GM23338 (cell line): Measurements from ENCODE around the gene FBXO38. TPM values are rescaled to one million over a fixed set of nuclear protein-coding genes. Genes with fewer than 3 reads are reported as not detected.

Source experiments
- ATAC-seq: fragments of 200-7000 bp; cut with Tn5 transposase; 3 replicates; pipeline ENCODE4 v1.9.1; 2020
- DNase-seq: peaks from one replicate; pipeline ENCODE4 v3.0.0-alpha.2; 2015; ENCODE audit warnings: low spot score
- H2AFZ ChIP-seq: fragments of 200-600 bp; sonication (generic); 2 replicates; pipeline ENCODE4 v1.8.0; 2016; ENCODE audit warnings: antibody characterized with exemption, mild to moderate bottlenecking, moderate library complexity
- H3F3A ChIP-seq: fragments of 200-600 bp; sonication (generic); replicated peaks from 2 replicates; pipeline ENCODE4 v1.8.0; 2017; ENCODE audit warnings: antibody characterized with exemption, mixed run types, low read depth
- H3K27ac ChIP-seq: fragments of 200-600 bp; sonication (generic); 2 replicates; pipeline ENCODE4 v1.6.1; 2016; ENCODE audit warnings: low read depth
- H3K27me3 ChIP-seq: fragments of 200-600 bp; sonication (generic); 2 replicates; pipeline ENCODE4 v1.8.0; 2016; ENCODE audit warnings: mild to moderate bottlenecking, mixed run types, moderate library complexity; ENCODE audit not compliant: insufficient read depth
- H3K36me3 ChIP-seq: fragments of 200-600 bp; sonication (generic); 2 replicates; pipeline ENCODE4 v1.8.0; 2016; ENCODE audit warnings: mild to moderate bottlenecking; ENCODE audit not compliant: insufficient read depth
- H3K4me1 ChIP-seq: fragments of 200-600 bp; sonication (generic); 2 replicates; pipeline ENCODE4 v1.8.0; 2016; ENCODE audit warnings: mild to moderate bottlenecking, moderate library complexity; ENCODE audit not compliant: insufficient read depth
- H3K4me2 ChIP-seq: fragments of 200-600 bp; sonication (generic); 2 replicates; pipeline ENCODE4 v1.7.1; 2017; ENCODE audit warnings: mixed run types
- H3K4me3 ChIP-seq: fragments of 200-600 bp; sonication (generic); 2 replicates; pipeline ENCODE4 v1.6.1; 2016; ENCODE audit warnings: mixed run types
- H3K79me2 ChIP-seq: fragments of 200-600 bp; sonication (generic); replicated peaks from 2 replicates; pipeline ENCODE4 v1.8.0; 2017; ENCODE audit warnings: mild to moderate bottlenecking; ENCODE audit not compliant: insufficient read depth
- H3K9me2 ChIP-seq: fragments of 200-600 bp; sonication (generic); 2 replicates; pipeline ENCODE4 v1.8.0; 2017; ENCODE audit not compliant: insufficient read depth
- H4K20me1 ChIP-seq: fragments of 200-600 bp; sonication (generic); replicated peaks from 2 replicates; pipeline ENCODE4 v1.8.0; 2017; ENCODE audit warnings: mild to moderate bottlenecking; ENCODE audit not compliant: insufficient read depth
- H3K27ac Mint-ChIP-seq: 2 replicates; pipeline ENCODE4 v1.8.0; 2020; ENCODE audit warnings: inconsistent platforms, mild to moderate bottlenecking, moderate library complexity, mixed read lengths
- H3K27me3 Mint-ChIP-seq: 3 replicates; pipeline ENCODE4 v1.8.0; 2022; ENCODE audit warnings: low read depth, mild to moderate bottlenecking, moderate library complexity, mixed read lengths, inconsistent platforms; ENCODE audit not compliant: insufficient read depth, poor library complexity
- H3K36me3 Mint-ChIP-seq: 3 replicates; pipeline ENCODE4 v1.8.0; 2021; ENCODE audit warnings: low read depth, mild to moderate bottlenecking, inconsistent platforms, moderate library complexity, mixed read lengths
- H3K4me1 Mint-ChIP-seq: 3 replicates; pipeline ENCODE4 v1.8.0; 2020; ENCODE audit warnings: mild to moderate bottlenecking, inconsistent platforms, mixed read lengths
- H3K4me3 Mint-ChIP-seq: 3 replicates; pipeline ENCODE4 v1.8.0; 2021; ENCODE audit warnings: moderate library complexity, mild to moderate bottlenecking, inconsistent platforms, mixed read lengths
- H3K9me3 Mint-ChIP-seq: 3 replicates; pipeline ENCODE4 v1.8.0; 2020; ENCODE audit warnings: moderate library complexity, mild to moderate bottlenecking, inconsistent platforms, mixed read lengths
- ETS1 ChIP-seq: IDR thresholded peaks from 2 replicates; pipeline ENCODE4 v1.6.1; 2016; ENCODE audit warnings: antibody characterized with exemption
- EZH2 ChIP-seq: fragments of 200-600 bp; sonication (generic); IDR thresholded peaks from one replicate; pipeline ENCODE4 v1.8.0; 2017; ENCODE audit warnings: antibody characterized with exemption, mild to moderate bottlenecking, low read depth; ENCODE audit not compliant: unreplicated experiment
- EZH2phosphoT487 ChIP-seq: fragments of 200-600 bp; sonication (generic); IDR thresholded peaks from one replicate; pipeline ENCODE4 v1.8.1; 2018; ENCODE audit warnings: antibody characterized with exemption; ENCODE audit not compliant: unreplicated experiment
- POLR2AphosphoS5 ChIP-seq: IDR thresholded peaks from 2 replicates; pipeline ENCODE4 v1.6.1; 2016; ENCODE audit warnings: antibody characterized with exemption, low read depth
- ZNF114 ChIP-seq: fragments of 250-450 bp; sonication (Bioruptor Pico); IDR thresholded peaks from 2 replicates; pipeline ENCODE4 v1.5.0; 2020; ENCODE audit warnings: mild to moderate bottlenecking, moderate library complexity
- ZNF331 ChIP-seq: fragments of 250-450 bp; sonication (Bioruptor Pico); IDR thresholded peaks from 2 replicates; pipeline ENCODE4 v1.5.0; 2020; ENCODE audit warnings: low read depth, mild to moderate bottlenecking, moderate library complexity
- polyA plus RNA-seq: library from polyadenylated mRNA; unstranded; fragments of >200 nt; fragmentation: Nextera tagmentation; extraction: Ambion mirVana; gene quantifications from 2 replicates; pipeline ENCODE4 v1.2.1, GENCODE V29; 2016
- total RNA-seq: library from RNA; depleted of rRNA; stranded (reverse); fragments of >200 nt; shearing (Covaris generic); gene quantifications from 2 replicates; pipeline ENCODE4 v1.2.3, GENCODE V29; 2014
- TF ChIP-seq, protein P1 (sequence below), 2 experiments: fragments of 200-600 bp in 1 of 2; sonication (generic) in 1 of 2; conservative IDR thresholded peaks; 2 replicates each; pipeline versions ENCODE4 v1.5.1 to v1.6.1; 2016 to 2017; ENCODE audit warnings: antibody characterized with exemption in 2 of 2, low read depth in 2 of 2, mild to moderate bottlenecking in 2 of 2, moderate library complexity in 1 of 2
- TF ChIP-seq, protein P2 (sequence below): fragments of 250-450 bp; sonication (Bioruptor Pico); IDR thresholded peaks from 2 replicates; pipeline ENCODE4 v1.5.0; 2020; ENCODE audit warnings: mild to moderate bottlenecking, moderate library complexity
- TF ChIP-seq, protein P3 (sequence below): IDR thresholded peaks from one replicate; pipeline ENCODE4 v1.6.1; 2018; ENCODE audit warnings: antibody characterized with exemption; ENCODE audit not compliant: unreplicated experiment

Gene FBXO38
- total and polyA plus RNA-seq, 2 experiments from 2014 or later: 13.3 to 45.6 TPM

- TF ChIP-seq, protein P1, sequence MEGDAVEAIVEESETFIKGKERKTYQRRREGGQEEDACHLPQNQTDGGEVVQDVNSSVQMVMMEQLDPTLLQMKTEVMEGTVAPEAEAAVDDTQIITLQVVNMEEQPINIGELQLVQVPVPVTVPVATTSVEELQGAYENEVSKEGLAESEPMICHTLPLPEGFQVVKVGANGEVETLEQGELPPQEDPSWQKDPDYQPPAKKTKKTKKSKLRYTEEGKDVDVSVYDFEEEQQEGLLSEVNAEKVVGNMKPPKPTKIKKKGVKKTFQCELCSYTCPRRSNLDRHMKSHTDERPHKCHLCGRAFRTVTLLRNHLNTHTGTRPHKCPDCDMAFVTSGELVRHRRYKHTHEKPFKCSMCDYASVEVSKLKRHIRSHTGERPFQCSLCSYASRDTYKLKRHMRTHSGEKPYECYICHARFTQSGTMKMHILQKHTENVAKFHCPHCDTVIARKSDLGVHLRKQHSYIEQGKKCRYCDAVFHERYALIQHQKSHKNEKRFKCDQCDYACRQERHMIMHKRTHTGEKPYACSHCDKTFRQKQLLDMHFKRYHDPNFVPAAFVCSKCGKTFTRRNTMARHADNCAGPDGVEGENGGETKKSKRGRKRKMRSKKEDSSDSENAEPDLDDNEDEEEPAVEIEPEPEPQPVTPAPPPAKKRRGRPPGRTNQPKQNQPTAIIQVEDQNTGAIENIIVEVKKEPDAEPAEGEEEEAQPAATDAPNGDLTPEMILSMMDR (conservative IDR thresholded peaks at IDR 0.05; ENCODE audit: low read depth in 2 of 2): no peak
- TF ChIP-seq, protein P2, sequence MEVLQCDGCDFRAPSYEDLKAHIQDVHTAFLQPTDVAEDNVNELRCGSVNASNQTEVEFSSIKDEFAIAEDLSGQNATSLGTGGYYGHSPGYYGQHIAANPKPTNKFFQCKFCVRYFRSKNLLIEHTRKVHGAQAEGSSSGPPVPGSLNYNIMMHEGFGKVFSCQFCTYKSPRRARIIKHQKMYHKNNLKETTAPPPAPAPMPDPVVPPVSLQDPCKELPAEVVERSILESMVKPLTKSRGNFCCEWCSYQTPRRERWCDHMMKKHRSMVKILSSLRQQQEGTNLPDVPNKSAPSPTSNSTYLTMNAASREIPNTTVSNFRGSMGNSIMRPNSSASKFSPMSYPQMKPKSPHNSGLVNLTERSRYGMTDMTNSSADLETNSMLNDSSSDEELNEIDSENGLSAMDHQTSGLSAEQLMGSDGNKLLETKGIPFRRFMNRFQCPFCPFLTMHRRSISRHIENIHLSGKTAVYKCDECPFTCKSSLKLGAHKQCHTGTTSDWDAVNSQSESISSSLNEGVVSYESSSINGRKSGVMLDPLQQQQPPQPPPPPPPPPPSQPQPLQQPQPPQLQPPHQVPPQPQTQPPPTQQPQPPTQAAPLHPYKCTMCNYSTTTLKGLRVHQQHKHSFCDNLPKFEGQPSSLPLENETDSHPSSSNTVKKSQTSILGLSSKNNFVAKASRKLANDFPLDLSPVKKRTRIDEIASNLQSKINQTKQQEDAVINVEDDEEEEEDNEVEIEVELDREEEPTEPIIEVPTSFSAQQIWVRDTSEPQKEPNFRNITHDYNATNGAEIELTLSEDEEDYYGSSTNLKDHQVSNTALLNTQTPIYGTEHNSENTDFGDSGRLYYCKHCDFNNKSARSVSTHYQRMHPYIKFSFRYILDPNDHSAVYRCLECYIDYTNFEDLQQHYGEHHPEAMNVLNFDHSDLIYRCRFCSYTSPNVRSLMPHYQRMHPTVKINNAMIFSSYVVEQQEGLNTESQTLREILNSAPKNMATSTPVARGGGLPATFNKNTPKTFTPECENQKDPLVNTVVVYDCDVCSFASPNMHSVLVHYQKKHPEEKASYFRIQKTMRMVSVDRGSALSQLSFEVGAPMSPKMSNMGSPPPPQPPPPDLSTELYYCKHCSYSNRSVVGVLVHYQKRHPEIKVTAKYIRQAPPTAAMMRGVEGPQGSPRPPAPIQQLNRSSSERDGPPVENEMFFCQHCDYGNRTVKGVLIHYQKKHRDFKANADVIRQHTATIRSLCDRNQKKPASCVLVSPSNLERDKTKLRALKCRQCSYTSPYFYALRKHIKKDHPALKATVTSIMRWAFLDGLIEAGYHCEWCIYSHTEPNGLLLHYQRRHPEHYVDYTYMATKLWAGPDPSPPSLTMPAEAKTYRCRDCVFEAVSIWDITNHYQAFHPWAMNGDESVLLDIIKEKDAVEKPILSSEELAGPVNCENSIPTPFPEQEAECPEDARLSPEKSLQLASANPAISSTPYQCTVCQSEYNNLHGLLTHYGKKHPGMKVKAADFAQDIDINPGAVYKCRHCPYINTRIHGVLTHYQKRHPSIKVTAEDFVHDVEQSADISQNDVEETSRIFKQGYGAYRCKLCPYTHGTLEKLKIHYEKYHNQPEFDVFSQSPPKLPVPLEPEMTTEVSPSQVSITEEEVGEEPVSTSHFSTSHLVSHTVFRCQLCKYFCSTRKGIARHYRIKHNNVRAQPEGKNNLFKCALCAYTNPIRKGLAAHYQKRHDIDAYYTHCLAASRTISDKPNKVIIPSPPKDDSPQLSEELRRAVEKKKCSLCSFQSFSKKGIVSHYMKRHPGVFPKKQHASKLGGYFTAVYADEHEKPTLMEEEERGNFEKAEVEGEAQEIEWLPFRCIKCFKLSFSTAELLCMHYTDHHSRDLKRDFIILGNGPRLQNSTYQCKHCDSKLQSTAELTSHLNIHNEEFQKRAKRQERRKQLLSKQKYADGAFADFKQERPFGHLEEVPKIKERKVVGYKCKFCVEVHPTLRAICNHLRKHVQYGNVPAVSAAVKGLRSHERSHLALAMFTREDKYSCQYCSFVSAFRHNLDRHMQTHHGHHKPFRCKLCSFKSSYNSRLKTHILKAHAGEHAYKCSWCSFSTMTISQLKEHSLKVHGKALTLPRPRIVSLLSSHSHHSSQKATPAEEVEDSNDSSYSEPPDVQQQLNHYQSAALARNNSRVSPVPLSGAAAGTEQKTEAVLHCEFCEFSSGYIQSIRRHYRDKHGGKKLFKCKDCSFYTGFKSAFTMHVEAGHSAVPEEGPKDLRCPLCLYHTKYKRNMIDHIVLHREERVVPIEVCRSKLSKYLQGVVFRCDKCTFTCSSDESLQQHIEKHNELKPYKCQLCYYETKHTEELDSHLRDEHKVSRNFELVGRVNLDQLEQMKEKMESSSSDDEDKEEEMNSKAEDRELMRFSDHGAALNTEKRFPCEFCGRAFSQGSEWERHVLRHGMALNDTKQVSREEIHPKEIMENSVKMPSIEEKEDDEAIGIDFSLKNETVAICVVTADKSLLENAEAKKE (CRISPR knock-in tag): no peak
Measured at GRCh38 chr5:148445578-148445977, 61.8 kb downstream of the FBXO38 start (continued).

DNA sequence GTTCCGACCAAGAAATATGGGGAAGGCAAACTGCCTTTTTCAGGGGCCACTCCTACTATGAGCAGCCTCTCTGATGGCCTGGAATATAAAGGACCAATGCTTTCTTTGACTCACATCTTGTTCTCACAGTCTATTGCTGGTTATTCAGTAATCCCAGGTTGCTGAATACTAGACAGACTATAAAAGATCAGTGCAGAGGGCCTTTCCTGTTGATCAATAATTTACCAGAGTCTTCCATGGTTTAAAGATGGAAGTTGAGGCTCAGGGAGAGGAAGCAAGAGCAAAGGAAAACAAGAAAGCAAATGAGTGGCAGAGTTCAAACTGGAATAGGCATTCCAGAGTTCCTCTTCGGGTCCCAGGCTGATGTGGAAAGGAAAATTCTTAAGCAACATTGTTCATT is 62.9 kb downstream of the FBXO38 start:
- H3K4me3 ChIP-seq: no peak overlapping the region
- no peaks in the 10 kb centered on the region for H3K27me3 ChIP-seq
- Mint-ChIP-seq H3K27me3 (no peaks in the 10 kb centered on the region), H3K9me3 (no peaks in the 10 kb centered on the region), H3K36me3 (no peaks in the 10 kb centered on the region), H3K4me3 (no peak overlapping the region), H3K4me1 (peaks cover 14% of the 10 kb centered on the region; the same call in 2 of the 3 replicates), H3K27ac (no peak overlapping the region)
- H3K27ac ChIP-seq: no peak overlapping the region
- H3K79me2 ChIP-seq: no peaks in the 10 kb centered on the region
- no peak overlapping the region for H3K4me2 ChIP-seq
- no peak overlapping the region for H2AFZ ChIP-seq
- H3K4me1 ChIP-seq: peaks cover 6% of the 10 kb centered on the region; the same call in 1 of the 2 replicates
- no peak for ATAC-seq
- H3K36me3 ChIP-seq: no peaks in the 10 kb centered on the region; the same call in 1 of the 2 replicates
- no peak for DNase-seq
- no peaks in the 10 kb centered on the region for H4K20me1 ChIP-seq
- H3K9me2 ChIP-seq: peaks cover 5% of the 10 kb centered on the region; the same call in 1 of the 2 replicates
- no peaks in the 10 kb centered on the region for H3F3A ChIP-seq
- TF ChIP-seq EZH2phosphoT487 (no peak), ZNF331 (CRISPR knock-in tag) (no peak), POLR2AphosphoS5 (no peak), EZH2 (no peak), ETS1 (no peak), ZNF114 (CRISPR knock-in tag) (no peak)
- TF ChIP-seq, protein P3, sequence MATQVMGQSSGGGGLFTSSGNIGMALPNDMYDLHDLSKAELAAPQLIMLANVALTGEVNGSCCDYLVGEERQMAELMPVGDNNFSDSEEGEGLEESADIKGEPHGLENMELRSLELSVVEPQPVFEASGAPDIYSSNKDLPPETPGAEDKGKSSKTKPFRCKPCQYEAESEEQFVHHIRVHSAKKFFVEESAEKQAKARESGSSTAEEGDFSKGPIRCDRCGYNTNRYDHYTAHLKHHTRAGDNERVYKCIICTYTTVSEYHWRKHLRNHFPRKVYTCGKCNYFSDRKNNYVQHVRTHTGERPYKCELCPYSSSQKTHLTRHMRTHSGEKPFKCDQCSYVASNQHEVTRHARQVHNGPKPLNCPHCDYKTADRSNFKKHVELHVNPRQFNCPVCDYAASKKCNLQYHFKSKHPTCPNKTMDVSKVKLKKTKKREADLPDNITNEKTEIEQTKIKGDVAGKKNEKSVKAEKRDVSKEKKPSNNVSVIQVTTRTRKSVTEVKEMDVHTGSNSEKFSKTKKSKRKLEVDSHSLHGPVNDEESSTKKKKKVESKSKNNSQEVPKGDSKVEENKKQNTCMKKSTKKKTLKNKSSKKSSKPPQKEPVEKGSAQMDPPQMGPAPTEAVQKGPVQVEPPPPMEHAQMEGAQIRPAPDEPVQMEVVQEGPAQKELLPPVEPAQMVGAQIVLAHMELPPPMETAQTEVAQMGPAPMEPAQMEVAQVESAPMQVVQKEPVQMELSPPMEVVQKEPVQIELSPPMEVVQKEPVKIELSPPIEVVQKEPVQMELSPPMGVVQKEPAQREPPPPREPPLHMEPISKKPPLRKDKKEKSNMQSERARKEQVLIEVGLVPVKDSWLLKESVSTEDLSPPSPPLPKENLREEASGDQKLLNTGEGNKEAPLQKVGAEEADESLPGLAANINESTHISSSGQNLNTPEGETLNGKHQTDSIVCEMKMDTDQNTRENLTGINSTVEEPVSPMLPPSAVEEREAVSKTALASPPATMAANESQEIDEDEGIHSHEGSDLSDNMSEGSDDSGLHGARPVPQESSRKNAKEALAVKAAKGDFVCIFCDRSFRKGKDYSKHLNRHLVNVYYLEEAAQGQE: no peak
- TF ChIP-seq, protein P1 (conservative IDR thresholded peaks at IDR 0.05; ENCODE audit: low read depth in 2 of 2): no peak
